ENCODE measurements around the gene PHLDA1. TPM values are rescaled to one million over a fixed set of nuclear protein-coding genes. Genes with fewer than 3 reads are reported as not detected.

The PHLDA1 gene
- total and polyA plus RNA-seq, 2 of the 13 experiments (the other 11 are each of a cell fraction or from before 2014, with no cell fraction given) = 33.8 to 41.0 TPM

DNA sequence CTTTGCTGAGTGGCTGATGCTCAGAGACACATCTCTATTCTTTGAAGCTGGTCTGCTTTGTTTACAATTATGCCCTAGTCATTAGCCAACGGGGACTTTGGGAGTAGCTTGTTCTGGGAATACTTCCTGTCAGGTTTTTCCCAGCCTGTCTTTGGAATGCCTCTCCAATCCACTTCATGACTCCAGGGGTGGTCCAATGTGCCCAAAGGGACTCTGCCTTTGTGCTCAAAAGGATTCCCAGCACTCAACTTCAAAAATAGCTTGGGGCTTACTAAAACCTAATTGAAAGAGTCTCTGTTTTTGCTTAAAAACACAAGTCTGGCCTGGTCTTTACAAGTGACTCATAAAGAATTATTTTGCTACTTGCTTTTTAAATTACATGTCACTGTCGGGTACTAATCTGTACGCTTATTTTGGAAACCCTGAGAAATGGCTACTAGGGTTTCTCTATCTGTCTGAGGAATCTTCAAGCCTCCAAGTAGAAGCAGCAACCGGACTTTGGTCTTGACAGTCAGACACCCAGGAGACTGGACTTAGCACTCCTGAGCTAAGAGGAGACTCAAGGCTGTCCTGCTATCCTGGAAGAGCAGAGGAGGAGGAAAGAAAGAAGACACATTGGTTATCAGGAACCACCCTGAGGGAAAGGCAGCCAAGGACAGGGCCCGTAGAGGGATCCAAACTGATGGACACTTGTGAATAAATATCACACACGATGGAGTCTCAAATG, 20.7 kb downstream of the PHLDA1 start (continued):
- TF ChIP-seq, protein P1, sequence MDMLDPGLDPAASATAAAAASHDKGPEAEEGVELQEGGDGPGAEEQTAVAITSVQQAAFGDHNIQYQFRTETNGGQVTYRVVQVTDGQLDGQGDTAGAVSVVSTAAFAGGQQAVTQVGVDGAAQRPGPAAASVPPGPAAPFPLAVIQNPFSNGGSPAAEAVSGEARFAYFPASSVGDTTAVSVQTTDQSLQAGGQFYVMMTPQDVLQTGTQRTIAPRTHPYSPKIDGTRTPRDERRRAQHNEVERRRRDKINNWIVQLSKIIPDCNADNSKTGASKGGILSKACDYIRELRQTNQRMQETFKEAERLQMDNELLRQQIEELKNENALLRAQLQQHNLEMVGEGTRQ (IDR thresholded peaks at IDR 0.05; ENCODE audit: low read depth, low read length) = no peak
- TF ChIP-seq, protein P1 (CRISPR knock-in tag; IDR thresholded peaks at IDR 0.05; ENCODE audit: borderline replicate concordance) = no peak
- no peak for TF ChIP-seq TAF1 (CRISPR knock-in tag; IDR thresholded peaks at IDR 0.05)
- TF ChIP-seq ZNF562 (CRISPR knock-in tag; IDR thresholded peaks at IDR 0.05; ENCODE audit: borderline replicate concordance) = no peak
- peak; percentile 33; the same call in 1 of the 2 replicates for TF ChIP-seq HDAC1 (CRISPR knock-in tag; IDR thresholded peaks at IDR 0.05)
- no peak for TF ChIP-seq ZNF776 (CRISPR knock-in tag; IDR thresholded peaks at IDR 0.05)
- TF ChIP-seq, protein P2, sequence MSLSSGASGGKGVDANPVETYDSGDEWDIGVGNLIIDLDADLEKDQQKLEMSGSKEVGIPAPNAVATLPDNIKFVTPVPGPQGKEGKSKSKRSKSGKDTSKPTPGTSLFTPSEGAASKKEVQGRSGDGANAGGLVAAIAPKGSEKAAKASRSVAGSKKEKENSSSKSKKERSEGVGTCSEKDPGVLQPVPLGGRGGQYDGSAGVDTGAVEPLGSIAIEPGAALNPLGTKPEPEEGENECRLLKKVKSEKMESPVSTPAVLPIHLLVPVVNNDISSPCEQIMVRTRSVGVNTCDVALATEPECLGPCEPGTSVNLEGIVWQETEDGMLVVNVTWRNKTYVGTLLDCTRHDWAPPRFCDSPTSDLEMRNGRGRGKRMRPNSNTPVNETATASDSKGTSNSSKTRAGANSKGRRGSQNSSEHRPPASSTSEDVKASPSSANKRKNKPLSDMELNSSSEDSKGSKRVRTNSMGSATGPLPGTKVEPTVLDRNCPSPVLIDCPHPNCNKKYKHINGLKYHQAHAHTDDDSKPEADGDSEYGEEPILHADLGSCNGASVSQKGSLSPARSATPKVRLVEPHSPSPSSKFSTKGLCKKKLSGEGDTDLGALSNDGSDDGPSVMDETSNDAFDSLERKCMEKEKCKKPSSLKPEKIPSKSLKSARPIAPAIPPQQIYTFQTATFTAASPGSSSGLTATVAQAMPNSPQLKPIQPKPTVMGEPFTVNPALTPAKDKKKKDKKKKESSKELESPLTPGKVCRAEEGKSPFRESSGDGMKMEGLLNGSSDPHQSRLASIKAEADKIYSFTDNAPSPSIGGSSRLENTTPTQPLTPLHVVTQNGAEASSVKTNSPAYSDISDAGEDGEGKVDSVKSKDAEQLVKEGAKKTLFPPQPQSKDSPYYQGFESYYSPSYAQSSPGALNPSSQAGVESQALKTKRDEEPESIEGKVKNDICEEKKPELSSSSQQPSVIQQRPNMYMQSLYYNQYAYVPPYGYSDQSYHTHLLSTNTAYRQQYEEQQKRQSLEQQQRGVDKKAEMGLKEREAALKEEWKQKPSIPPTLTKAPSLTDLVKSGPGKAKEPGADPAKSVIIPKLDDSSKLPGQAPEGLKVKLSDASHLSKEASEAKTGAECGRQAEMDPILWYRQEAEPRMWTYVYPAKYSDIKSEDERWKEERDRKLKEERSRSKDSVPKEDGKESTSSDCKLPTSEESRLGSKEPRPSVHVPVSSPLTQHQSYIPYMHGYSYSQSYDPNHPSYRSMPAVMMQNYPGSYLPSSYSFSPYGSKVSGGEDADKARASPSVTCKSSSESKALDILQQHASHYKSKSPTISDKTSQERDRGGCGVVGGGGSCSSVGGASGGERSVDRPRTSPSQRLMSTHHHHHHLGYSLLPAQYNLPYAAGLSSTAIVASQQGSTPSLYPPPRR (CRISPR knock-in tag; IDR thresholded peaks at IDR 0.05; ENCODE audit: borderline replicate concordance) = no peak
- no peak for TF ChIP-seq SKI (IDR thresholded peaks at IDR 0.05; ENCODE audit: partially characterized antibody)
- TF ChIP-seq ETV5 (CRISPR knock-in tag; IDR thresholded peaks at IDR 0.05; ENCODE audit: borderline replicate concordance) = peak; percentile 69; the same call in 1 of the 2 replicates
- TF ChIP-seq MEF2D (CRISPR knock-in tag; IDR thresholded peaks at IDR 0.05) = no peak
- TF ChIP-seq, protein P3, sequence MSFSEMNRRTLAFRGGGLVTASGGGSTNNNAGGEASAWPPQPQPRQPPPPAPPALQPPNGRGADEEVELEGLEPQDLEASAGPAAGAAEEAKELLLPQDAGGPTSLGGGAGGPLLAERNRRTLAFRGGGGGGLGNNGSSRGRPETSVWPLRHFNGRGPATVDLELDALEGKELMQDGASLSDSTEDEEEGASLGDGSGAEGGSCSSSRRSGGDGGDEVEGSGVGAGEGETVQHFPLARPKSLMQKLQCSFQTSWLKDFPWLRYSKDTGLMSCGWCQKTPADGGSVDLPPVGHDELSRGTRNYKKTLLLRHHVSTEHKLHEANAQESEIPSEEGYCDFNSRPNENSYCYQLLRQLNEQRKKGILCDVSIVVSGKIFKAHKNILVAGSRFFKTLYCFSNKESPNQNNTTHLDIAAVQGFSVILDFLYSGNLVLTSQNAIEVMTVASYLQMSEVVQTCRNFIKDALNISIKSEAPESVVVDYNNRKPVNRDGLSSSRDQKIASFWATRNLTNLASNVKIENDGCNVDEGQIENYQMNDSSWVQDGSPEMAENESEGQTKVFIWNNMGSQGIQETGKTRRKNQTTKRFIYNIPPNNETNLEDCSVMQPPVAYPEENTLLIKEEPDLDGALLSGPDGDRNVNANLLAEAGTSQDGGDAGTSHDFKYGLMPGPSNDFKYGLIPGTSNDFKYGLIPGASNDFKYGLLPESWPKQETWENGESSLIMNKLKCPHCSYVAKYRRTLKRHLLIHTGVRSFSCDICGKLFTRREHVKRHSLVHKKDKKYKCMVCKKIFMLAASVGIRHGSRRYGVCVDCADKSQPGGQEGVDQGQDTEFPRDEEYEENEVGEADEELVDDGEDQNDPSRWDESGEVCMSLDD (CRISPR knock-in tag; IDR thresholded peaks at IDR 0.05; ENCODE audit: borderline replicate concordance) = no peak
- TF ChIP-seq, protein P4, sequence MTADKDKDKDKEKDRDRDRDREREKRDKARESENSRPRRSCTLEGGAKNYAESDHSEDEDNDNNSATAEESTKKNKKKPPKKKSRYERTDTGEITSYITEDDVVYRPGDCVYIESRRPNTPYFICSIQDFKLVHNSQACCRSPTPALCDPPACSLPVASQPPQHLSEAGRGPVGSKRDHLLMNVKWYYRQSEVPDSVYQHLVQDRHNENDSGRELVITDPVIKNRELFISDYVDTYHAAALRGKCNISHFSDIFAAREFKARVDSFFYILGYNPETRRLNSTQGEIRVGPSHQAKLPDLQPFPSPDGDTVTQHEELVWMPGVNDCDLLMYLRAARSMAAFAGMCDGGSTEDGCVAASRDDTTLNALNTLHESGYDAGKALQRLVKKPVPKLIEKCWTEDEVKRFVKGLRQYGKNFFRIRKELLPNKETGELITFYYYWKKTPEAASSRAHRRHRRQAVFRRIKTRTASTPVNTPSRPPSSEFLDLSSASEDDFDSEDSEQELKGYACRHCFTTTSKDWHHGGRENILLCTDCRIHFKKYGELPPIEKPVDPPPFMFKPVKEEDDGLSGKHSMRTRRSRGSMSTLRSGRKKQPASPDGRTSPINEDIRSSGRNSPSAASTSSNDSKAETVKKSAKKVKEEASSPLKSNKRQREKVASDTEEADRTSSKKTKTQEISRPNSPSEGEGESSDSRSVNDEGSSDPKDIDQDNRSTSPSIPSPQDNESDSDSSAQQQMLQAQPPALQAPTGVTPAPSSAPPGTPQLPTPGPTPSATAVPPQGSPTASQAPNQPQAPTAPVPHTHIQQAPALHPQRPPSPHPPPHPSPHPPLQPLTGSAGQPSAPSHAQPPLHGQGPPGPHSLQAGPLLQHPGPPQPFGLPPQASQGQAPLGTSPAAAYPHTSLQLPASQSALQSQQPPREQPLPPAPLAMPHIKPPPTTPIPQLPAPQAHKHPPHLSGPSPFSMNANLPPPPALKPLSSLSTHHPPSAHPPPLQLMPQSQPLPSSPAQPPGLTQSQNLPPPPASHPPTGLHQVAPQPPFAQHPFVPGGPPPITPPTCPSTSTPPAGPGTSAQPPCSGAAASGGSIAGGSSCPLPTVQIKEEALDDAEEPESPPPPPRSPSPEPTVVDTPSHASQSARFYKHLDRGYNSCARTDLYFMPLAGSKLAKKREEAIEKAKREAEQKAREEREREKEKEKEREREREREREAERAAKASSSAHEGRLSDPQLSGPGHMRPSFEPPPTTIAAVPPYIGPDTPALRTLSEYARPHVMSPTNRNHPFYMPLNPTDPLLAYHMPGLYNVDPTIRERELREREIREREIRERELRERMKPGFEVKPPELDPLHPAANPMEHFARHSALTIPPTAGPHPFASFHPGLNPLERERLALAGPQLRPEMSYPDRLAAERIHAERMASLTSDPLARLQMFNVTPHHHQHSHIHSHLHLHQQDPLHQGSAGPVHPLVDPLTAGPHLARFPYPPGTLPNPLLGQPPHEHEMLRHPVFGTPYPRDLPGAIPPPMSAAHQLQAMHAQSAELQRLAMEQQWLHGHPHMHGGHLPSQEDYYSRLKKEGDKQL (CRISPR knock-in tag; IDR thresholded peaks at IDR 0.05; ENCODE audit: low read depth) = no peak
